ENCODE data around the gene NEUROG1.

NEUROG1 gene

GRCh38 chr5:135535820-135536801, at the start of gene NEUROG1:
NEUROG1 (minus strand) TSS chr5:135535964; CDS start chr5:135535690, 274 bp downstream.
- no peak for DNase-seq
- in situ Hi-C loops (cut with MboI; ENCODE audit: low pct_unique_long_range_greater_than_20kb, low sequenced_read_pairs) = no loop called here

- no peak for DNase-seq
- in situ Hi-C loops (cut with MboI; ENCODE audit: low pct_unique_long_range_greater_than_20kb, low sequenced_read_pairs) = no loop called here
These were observed 49.2 kb upstream of the NEUROG1 start for GRCh38 chr5:135584918-135585317.

- no peak for DNase-seq
- in situ Hi-C loops (cut with MboI; ENCODE audit: low pct_unique_long_range_greater_than_20kb, low sequenced_read_pairs) = no loop called here
These were observed 48.5 kb upstream of the NEUROG1 start for GRCh38 chr5:135584276-135584675.

- DNase-seq = no peak
- in situ Hi-C loops (cut with MboI; ENCODE audit: low pct_unique_long_range_greater_than_20kb, low sequenced_read_pairs) = no loop called here
These were observed 46.5 kb upstream of the NEUROG1 start for GRCh38 chr5:135582099-135582781.

GRCh38 chr5:135578685-135579341, 43.0 kb upstream of the NEUROG1 start, which contains the start of gene CXCL14:
CXCL14 (minus strand) TSS chr5:135578991; CDS start chr5:135578778, 213 bp downstream.
- in situ Hi-C loops (cut with MboI; ENCODE audit: low pct_unique_long_range_greater_than_20kb, low sequenced_read_pairs) = no loop called here
- peak; percentile 16 for DNase-seq

DNA sequence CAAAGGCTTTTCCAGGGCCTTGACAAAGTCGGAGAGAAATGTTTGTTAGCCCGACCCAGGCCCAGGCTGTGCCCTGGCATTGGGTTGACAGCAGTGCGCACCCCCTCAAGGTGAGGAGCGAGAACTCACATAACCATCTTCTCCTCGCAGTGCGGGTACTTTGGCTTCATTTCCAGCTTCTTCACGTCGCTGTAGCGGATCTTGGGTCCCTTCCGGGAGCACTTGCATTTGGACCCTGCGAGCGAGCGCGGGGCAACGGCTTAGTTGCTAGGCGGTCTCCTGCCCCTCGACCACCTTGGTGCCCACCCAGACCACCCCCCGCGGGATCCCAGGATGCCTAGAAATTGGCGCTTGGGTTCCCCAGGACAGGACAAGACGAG, 42.5 kb upstream of the NEUROG1 start:
- in situ Hi-C loops (cut with MboI; ENCODE audit: low pct_unique_long_range_greater_than_20kb, low sequenced_read_pairs) = no loop called here
- no peak for DNase-seq

DNA sequence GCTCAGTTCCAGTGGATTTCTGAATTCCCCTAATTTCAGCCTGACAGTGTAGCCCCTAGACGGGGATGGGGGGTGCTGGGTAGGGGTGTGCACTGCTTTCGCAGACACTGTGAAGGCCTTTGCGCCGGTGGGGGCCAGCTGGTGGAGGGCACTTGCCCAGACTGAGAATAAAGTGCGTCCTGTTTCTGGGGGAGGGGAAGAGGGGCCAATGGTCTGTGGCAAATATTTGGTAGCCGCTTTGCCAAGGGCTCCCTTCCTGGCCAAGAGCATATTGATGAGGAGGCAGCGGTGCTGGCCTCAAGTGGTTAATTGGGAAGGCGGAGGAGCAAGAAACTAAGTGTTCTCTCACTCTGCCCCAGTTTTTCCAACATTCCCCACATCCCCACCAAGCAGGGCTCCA, 41.7 kb upstream of the NEUROG1 start:
- in situ Hi-C loops (cut with MboI; ENCODE audit: low pct_unique_long_range_greater_than_20kb, low sequenced_read_pairs) = no loop called here
- DNase-seq = no peak

GRCh38 chr5:135576075-135576599, 40.4 kb upstream of the NEUROG1 start:
- DNase-seq = no peak
- in situ Hi-C loops (cut with MboI; ENCODE audit: low pct_unique_long_range_greater_than_20kb, low sequenced_read_pairs) = no loop called here

DNA sequence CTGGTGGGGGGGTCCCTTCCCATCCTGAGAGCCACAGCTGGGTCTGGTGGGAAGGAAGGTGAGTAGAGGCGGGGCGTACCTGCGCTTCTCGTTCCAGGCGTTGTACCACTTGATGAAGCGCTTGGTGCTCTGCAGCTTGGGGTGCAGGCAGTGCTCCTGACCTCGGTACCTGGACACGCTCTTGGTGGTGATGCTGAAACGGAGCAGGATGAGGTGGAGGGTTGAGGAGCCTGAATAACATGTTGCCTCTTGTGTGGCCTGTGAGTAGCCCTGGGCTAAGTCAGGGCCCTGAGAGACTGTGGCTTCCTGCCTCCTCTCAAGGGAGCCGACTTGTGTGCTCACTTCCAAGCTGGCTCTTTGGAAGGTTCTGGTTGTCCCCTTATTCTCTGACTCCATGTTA, 38.7 kb upstream of the NEUROG1 start:
- DNase-seq = no peak
- in situ Hi-C loops (cut with MboI; ENCODE audit: low pct_unique_long_range_greater_than_20kb, low sequenced_read_pairs) = no loop called here

DNA sequence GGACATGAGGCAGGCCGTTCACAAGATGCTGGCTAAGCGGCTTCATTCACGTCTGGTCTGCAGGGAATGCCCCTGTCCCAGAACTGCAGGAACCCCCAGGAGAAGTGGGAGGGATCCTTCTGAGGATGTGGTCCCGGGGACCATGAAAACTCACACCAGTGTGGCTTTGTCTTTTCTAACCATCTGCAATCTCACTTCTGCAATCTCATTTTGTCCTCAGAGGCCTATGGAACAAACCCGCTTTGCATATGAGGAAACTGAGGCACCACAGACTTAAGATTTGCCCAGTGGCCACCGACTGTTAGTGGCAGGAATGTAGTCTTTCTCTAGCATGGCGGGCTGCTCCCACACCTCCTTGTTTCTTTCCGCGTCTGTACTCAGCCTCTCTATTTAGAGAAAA, 36.1 kb upstream of the NEUROG1 start:
- in situ Hi-C loops (cut with MboI; ENCODE audit: low pct_unique_long_range_greater_than_20kb, low sequenced_read_pairs) = no loop called here
- DNase-seq = no peak

GRCh38 chr5:135571066-135571609, 35.4 kb upstream of the NEUROG1 start:
- in situ Hi-C loops (cut with MboI; ENCODE audit: low pct_unique_long_range_greater_than_20kb, low sequenced_read_pairs) = no loop called here
- no peak for DNase-seq

GRCh38 chr5:135570453-135570764, 34.6 kb upstream of the NEUROG1 start:
- in situ Hi-C loops (cut with MboI; ENCODE audit: low pct_unique_long_range_greater_than_20kb, low sequenced_read_pairs) = no loop called here
- DNase-seq = no peak

DNA sequence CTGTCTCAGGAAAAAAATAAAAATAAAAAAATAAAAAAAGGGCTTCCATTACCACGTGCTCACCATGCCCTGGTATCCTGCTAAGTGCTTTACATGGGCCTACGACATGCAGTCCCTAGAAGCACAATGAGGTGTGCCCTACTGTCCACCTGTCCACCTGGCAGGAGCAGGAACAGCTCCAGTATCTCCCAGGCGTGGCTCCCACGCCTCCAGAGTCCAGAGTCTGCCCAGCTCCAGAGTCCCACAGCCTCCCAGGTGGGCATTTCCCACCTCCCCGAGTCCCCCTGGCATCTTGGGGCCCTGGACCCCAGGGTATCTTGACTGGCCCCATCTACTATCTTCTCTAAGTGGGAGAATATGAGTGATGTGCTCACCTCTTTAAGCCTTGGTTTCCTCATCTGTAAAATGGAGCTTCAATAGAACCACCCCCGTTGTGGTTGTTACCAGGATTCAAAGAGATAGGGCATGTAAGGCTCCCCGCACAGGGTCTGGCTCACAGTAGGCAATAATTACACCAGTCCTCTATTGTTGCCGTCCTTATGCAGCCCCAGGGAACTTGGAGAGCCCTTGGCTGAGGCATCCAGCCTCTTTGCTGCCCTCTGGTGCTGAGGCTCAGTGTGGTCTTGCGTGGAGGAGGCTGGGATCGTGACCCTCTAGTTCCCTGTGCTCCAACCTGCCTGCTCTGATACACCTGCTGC, 34.1 kb upstream of the NEUROG1 start:
- DNase-seq = peak; percentile 72
- in situ Hi-C loops (cut with MboI; ENCODE audit: low pct_unique_long_range_greater_than_20kb, low sequenced_read_pairs) = loop anchor here (10.0 kb wide), 1 partner anchor 265 kb away; the partner anchor contains the start of gene SLC25A48

DNA sequence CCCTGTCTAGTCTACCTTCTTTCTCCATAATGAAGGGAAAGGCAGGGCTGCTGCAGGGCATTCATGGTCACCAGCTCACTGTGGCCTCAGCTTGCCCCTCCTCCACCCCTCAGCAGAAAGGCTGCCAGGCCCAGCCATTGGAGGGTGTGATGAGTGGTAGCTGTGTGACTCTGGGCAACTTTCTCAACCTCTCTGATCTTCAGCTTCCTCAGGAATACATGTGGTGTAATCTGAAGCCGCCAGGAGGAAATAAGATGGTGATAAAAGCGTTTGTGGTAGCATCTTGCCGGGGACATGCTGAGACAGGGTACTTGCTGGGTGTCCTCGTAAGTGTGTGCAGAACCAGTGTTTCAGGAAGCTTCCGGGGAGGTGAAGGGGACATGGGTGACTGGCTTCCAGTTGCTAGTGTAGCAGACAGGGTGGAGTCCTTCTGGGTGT, 33.2 kb upstream of the NEUROG1 start:
- DNase-seq = peak; percentile 28
- in situ Hi-C loops (cut with MboI; ENCODE audit: low pct_unique_long_range_greater_than_20kb, low sequenced_read_pairs) = loop anchor here (10.0 kb wide), 1 partner anchor 266 kb away; the partner anchor contains the start of gene SLC25A48

DNA sequence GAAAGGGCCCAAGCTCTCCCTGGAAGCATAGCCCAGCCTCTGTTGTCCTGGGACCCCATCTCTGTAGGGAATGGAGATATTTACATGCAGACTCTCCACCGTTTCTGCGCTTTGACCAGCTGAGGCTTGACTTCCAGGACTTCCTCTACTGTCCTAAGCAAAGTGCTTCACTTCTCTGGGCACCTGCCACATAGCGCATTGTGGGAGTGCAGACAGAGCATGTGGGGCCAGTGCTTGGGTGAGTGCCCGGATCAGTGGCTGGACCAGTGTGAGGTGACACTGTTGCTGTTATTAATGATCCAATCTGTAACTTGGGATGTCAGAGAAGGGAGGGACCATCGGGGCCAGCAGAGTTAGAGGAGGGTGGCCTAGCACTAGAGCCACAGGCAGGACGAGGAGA, 32.5 kb upstream of the NEUROG1 start:
- in situ Hi-C loops (cut with MboI; ENCODE audit: low pct_unique_long_range_greater_than_20kb, low sequenced_read_pairs) = loop anchor here (10.0 kb wide), 1 partner anchor 267 kb away; the partner anchor contains the start of gene SLC25A48
- DNase-seq = no peak

GRCh38 chr5:135567661-135568060, 31.9 kb upstream of the NEUROG1 start:
- in situ Hi-C loops (cut with MboI; ENCODE audit: low pct_unique_long_range_greater_than_20kb, low sequenced_read_pairs) = loop anchor here (10.0 kb wide), 1 partner anchor 267 kb away; the partner anchor contains the start of gene SLC25A48
- DNase-seq = no peak

DNA sequence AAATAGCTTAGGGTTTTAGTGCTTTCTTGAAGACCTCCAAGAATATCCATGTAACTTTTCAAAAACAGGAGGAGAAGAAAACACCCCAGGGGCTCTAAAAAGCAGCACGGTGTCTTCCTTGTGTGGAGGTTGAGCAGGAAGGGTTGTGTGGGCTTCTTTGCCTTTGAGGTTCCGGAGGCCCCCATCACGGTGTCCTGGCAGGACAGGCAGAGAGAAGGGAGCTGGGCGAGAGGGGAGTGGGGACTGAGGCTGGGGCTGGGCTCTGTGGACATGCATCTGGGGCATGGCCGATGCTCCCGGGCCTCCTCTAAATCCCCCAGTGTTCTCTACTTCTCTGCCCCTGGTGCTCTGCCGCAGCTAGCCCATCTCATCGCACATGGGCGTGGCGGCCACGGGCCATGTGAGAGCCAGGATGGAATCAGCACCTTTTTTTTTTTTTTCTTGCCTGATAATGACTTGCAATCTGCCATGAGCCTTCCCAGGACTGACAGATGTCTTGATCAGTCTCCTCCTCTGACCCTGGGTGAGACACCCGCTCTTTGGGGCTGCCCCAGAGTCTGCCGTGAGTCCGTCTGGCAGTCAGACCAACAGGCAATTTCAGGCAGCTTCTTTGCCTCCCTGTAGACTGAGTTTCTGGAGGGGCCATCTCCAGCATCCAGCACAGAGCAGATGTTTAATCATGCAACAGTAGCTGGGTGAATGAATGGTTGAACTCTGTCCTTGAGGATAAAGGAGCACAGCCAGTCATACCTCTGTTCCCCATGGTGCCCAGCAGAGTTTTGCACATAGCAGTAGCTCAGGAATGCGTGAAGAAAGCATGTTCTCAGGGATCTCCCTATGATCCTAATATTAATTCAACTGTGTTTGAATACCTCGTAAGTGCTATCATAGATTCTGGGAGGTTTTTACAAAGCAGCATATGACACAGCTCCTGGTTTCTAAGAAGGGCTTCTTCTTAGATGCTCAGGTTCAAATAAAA, 30.9 kb upstream of the NEUROG1 start:
- in situ Hi-C loops (cut with MboI; ENCODE audit: low pct_unique_long_range_greater_than_20kb, low sequenced_read_pairs) = loop anchor here (10.0 kb wide), 1 partner anchor 268 kb away; the partner anchor contains the start of gene SLC25A48

More for the DNA sequence above, 30.9 kb upstream of the NEUROG1 start:
- DNase-seq = no peak
